Fibroblast of the conjunctiva (primary cell): ENCODE results near the gene DYNC1I1.
A peak's percentile ranks its signal among the peaks of the same experiment; 100 is the strongest.
"Not testable (repeated sequence)": the region's sequence is repeated elsewhere in the genome, so short reads cannot be mapped to it uniquely, and the experiment has no call there.

Experiments
- DNase-seq: peaks from one replicate; pipeline ENCODE4 v3.0.0-alpha.2; 2010; ENCODE audit warnings: low read depth

DYNC1I1 gene

GRCh38 chr7:95910341-95910740, 138.0 kb downstream of the DYNC1I1 start:
- DNase-seq: no peak

GRCh38 chr7:95915731-95916130, 143.4 kb downstream of the DYNC1I1 start:
- no peak for DNase-seq

GRCh38 chr7:95916573-95917297, 144.4 kb downstream of the DYNC1I1 start:
- DNase-seq: peak; percentile 28

GRCh38 chr7:95917634-95918033, 145.3 kb downstream of the DYNC1I1 start:
- DNase-seq: no peak

- DNase-seq: no peak
Observed at GRCh38 chr7:95919556-95919955, 147.2 kb downstream of the DYNC1I1 start.

GRCh38 chr7:95921543-95921942, 149.2 kb downstream of the DYNC1I1 start:
- no peak for DNase-seq

- DNase-seq: no peak
Observed at GRCh38 chr7:95922191-95922590, 149.8 kb downstream of the DYNC1I1 start.

- no peak for DNase-seq
Observed at GRCh38 chr7:95925236-95925635, 152.9 kb downstream of the DYNC1I1 start.

- no peak for DNase-seq
Observed at GRCh38 chr7:95925971-95926370, 153.6 kb downstream of the DYNC1I1 start.

- DNase-seq: no peak
Observed at GRCh38 chr7:95927756-95928155, 155.4 kb downstream of the DYNC1I1 start.

GRCh38 chr7:95929710-95930280, 157.4 kb downstream of the DYNC1I1 start:
- DNase-seq: no peak

GRCh38 chr7:95931460-95932232, 159.3 kb downstream of the DYNC1I1 start:
- DNase-seq: no peak

- DNase-seq: no peak
Observed at GRCh38 chr7:95933618-95934017, 161.3 kb downstream of the DYNC1I1 start.

GRCh38 chr7:95944867-95945266, 172.5 kb downstream of the DYNC1I1 start:
- not testable (repeated sequence) for DNase-seq

GRCh38 chr7:95950698-95951097, 178.3 kb downstream of the DYNC1I1 start:
- no peak for DNase-seq

- DNase-seq: no peak
Observed at GRCh38 chr7:95951531-95951930, 179.2 kb downstream of the DYNC1I1 start.

- no peak for DNase-seq
Observed at GRCh38 chr7:95951997-95952795, 179.8 kb downstream of the DYNC1I1 start.

- no peak for DNase-seq
Observed at GRCh38 chr7:95952851-95953250, 180.5 kb downstream of the DYNC1I1 start.

- no peak for DNase-seq
Observed at GRCh38 chr7:95955748-95956147, 183.4 kb downstream of the DYNC1I1 start.

GRCh38 chr7:95957510-95957909, 185.2 kb downstream of the DYNC1I1 start:
- DNase-seq: no peak

- no peak for DNase-seq
Observed at GRCh38 chr7:95960706-95961244, 188.4 kb downstream of the DYNC1I1 start.

- DNase-seq: no peak
Observed at GRCh38 chr7:95963446-95963990, 191.2 kb downstream of the DYNC1I1 start.
